Tongue (tissue), 3 donors: ENCODE measurements around the gene ATP6V1G2. TPM values are rescaled to one million over a fixed set of nuclear protein-coding genes. Genes with fewer than 3 reads are reported as not detected.
A peak's percentile ranks its signal among the peaks of the same experiment; 100 is the strongest.
"Not testable (repeated sequence)": the region's sequence is repeated elsewhere in the genome, so short reads cannot be mapped to it uniquely, and the experiment has no call there.

Experiments
- DNase-seq: peaks from one replicate; pipeline ENCODE4 v3.0.0-alpha.2; 2015
- small RNA-seq: library from RNA; depleted of rRNA; stranded (forward); fragments of <200 nt; gene quantifications from one replicate; pipeline ENCODE3, GENCODE V24; 2014; ENCODE audit warnings: low replicate concordance
- total RNA-seq: library from RNA; depleted of rRNA; stranded (reverse); fragments of >200 nt; gene quantifications from one replicate; pipeline ENCODE4 v1.2.3, GENCODE V29; 2014

The ATP6V1G2 gene
- total RNA-seq, 1 donor from 2014 or later = 1.3 TPM

DNA sequence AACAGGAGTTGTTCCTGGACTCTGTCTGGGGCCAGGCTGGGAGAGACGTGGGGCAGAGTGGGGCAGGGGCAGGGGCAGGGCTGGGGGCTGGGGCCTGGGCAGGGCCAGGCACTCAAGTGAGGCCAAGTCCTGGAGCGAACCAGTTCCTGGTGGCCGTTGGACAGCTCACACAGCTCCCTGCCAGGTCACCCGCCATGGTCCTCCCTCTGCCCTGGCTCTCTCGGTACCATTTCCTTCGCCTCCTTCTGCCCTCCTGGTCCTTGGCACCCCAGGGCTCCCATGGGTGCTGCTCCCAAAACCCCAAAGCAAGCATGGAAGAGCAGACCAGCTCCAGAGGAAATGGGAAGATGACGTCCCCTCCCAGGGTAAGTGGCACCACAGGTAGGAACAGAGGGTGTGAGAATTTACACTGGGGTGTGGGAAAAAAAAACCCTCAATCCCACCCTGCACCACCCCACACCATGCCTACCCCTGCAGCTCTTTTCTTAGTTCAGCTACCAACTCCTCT is 17.5 kb downstream of the ATP6V1G2 start, which contains the start of gene MCCD1:
MCCD1 (plus strand) TSS at position 142 of the 508 bp plus-strand sequence; CDS start at position 195, 53 bp downstream.
- DNase-seq = no peak

GRCh38 chr6:31528307-31528777 is 18.1 kb downstream of the ATP6V1G2 start:
- DNase-seq = no peak

DNA sequence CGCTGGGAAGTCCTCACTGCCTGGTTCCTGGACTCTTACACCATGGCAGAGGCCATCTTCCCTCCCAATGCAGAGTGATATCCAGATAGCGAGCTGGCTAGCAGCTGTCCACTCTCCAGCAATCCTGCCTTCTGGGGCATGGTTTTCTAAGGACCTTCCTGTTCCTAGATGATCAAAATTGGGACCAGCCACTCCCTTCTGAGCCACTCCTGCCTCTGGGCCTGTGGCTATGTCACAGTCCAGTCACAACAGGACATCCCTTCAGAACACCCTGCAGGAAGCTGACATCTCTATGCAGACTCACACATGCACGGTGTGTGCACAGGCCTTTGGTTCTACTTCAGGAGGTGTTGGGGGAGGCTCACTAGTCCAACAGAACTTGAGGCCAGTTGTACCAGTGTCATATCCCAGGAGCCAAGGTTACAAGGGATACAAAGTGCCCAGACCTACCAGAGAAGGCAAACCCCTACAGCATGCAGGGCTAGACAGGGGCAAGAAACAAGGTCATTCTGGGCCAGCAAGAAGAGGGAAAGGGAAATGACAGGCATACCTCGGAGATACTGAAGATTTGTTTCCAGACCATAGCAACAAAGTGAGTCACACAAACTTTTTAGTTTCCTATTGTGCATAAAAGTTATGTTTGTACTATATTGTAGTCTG is 20.3 kb downstream of the ATP6V1G2 start:
- no peak for DNase-seq

DNA sequence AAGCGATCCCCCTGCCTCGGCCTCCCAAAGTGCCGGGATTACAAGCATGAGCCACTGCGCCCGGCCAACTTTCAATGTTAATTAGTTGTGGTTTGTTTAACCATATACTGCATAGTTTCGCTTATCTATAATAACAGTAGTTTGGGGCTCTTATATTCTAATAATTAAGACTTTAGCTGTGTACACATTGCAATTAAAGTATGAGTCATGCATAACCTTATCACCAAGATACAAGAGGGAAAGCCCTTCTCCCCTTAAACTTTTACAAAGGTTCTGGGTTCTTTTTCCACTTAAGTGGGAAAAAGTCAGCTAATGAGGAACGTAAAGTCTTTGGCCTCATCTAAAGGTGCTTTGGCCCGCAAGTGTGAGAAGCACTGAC is 20.9 kb downstream of the ATP6V1G2 start:
- no peak for DNase-seq

DNA sequence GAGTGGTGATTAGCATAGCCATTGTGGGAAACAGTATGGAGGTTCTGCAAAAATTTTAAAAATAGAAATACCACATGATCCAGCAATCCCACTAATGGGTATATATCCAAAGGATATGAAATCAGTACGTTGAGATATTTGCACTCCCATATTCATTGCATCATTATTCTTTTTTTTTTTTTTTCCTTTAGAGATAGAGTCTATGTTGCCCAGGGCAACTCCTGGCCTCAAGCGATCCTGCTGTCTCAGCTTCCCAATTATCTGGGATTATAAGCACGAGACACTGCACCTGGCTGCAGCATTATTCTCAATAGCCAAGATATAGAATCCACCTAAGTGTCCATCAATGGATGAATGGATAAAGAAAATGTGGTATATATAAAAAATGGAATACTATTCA is 24.6 kb downstream of the ATP6V1G2 start:
- no peak for DNase-seq

DNA sequence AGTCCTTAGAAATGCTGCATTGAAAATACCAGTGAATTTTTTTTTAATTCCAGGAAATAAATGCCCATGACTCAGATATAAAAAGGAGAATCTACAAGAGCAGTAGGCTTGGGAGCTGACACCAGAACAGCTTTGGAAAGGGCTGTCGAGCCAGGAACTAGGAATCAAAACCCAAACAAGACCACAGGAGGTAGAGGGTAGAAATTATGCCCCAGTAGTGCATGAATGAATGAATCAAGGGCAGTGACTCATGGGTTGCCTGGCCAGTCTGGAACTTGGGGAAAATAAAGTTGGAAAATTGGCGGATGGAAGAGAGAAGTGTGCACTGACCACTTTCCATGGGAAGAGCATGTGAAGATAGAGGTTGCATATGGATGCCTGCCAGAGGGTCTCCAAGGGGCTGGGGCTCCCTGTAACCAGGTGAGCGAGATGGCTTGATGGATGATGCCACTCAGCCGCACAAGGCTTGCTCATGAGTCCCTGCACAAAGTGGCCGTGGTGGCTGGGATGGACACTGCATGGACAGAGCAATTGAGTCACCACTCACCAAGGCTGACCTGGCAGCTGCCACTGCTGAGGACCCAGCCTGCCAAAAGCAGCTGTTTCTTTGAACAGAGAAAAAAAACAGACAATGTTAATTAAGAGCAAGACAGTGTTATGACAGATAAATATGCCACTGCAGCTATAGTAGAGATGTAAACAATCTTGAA is 32.8 kb downstream of the ATP6V1G2 start:
- DNase-seq = no peak

GRCh38 chr6:31510007-31510406 is 36.4 kb downstream of the ATP6V1G2 start:
- no peak for DNase-seq

DNA sequence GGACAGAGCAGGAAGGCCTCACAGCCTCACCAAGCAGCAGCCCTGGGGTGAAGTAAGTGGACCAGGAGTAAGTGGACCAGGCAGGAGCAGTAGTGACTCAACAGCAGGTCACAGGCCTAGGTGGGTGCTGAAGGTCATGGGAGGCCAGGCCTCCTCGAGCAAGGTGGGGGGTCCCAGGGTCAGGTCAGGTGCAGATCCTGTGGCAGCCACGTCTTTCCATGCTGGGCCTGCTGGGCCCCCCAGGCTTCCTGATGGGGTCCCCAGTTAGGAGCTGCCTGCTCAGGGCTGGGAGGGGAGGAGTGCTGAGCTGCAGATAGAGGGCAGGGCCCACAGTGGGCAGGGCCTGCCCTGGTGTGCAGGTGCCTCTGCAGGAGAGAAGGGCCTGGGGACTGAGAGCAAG is 37.4 kb downstream of the ATP6V1G2 start:
- DNase-seq = not testable (repeated sequence)

GRCh38 chr6:31502586-31502985 is 43.8 kb downstream of the ATP6V1G2 start:
- no peak for DNase-seq

- DNase-seq = not testable (repeated sequence)
These were observed 46.8 kb downstream of the ATP6V1G2 start for GRCh38 chr6:31499648-31500047.

- DNase-seq = no peak
These were observed 47.7 kb downstream of the ATP6V1G2 start for GRCh38 chr6:31498748-31499147.

DNA sequence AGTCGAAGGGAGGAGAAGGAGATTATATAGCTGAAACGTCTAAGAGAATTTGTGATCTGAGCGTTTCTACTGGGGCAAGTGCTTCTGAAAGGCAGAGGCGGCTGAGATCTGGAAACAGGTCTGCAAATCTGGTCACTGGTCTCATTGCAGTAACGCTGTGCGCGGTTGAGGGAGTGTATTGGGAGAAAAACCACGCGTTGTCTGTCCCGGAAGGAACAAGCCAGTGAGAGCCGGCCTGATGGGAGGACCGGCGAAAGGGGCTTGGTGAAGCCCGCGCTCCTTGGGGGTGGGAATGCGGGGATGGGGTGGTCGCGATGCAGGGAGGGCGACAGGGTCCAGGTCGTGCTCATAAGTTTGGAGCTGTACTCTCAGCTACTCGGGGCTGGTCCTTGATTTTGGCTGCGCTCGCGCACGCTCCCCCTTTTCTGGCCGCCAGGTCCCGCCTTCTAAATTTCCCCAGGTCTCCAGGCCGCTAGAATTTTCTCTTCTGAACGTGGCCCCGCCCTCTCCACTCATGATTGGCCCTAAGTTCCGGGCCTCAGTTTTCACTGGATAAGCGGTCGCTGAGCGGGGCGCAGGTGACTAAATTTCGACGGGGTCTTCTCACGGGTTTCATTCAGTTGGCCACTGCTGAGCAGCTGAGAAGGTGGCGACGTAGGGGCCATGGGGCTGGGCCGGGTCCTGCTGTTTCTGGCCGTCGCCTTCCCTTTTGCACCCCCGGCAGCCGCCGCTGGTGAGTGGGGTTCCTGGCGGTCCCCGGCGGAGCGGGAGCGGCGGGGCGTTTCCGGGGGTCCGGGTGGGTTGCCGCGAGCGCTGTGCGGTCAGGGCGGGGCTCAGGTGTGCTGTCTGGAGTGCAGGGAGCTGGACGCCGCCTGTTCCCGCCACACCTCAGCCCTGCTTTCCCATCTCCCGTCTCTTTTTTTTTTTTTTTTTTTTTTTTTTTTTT is 48.6 kb downstream of the ATP6V1G2 start, which contains the start of gene MICB:
MICB (plus strand) TSS at position 615 of the 946 bp plus-strand sequence; CDS start at position 664, 49 bp downstream.
- peak; percentile 59 for DNase-seq

- DNase-seq = not testable (repeated sequence)
These were observed 49.6 kb downstream of the ATP6V1G2 start for GRCh38 chr6:31496826-31497225.

DNA sequence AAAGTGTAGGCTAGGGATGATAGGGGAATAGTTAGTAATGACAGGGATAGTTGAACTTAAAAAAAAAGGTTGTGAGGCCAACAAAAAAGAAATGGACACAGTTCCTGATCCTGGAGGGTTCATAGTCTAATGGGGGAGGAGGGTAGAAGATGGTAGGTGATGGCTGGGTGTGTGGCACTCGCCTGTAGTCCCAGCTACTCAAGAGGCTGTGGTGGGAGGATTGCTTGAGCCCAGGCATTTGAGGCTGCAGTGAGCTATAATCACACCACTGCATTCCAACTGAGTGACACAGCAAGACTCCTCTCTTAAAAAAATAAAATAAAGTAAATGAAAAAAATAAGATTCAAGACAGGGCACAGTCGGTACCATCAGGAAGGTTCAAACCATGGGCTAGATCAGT is 50.8 kb downstream of the ATP6V1G2 start:
- DNase-seq = no peak

Small RNA genes lying within 50 kb of the gene (small RNA-seq; reads per million reads assigned to genes)
- gene AL663061.1 (not detected), gene RF00019 (not detected), gene SNORD117 (364 reads per million, percentile 98 among the genes with 10 or more reads in this experiment), gene SNORD84 (not detected)

Other genes with a start within 250 kb of the ATP6V1G2 start
- gene HLA-B, start 189.4 kb downstream of the ATP6V1G2 start, total RNA-seq = 451 TPM
- gene MICA, start 143.0 kb downstream of the ATP6V1G2 start, total RNA-seq = 6.8 TPM
- gene MICB, start 48.5 kb downstream of the ATP6V1G2 start, total RNA-seq = 3.9 TPM
- not detected for gene MCCD1, start 17.6 kb downstream of the ATP6V1G2 start, total RNA-seq
- 319 TPM for gene DDX39B, start 4.6 kb downstream of the ATP6V1G2 start, total RNA-seq
- 11.4 TPM for gene NFKBIL1, start 1.0 kb upstream of the ATP6V1G2 start, total RNA-seq
- gene LTA, start 25.7 kb upstream of the ATP6V1G2 start, total RNA-seq = not detected
- gene TNF, start 29.0 kb upstream of the ATP6V1G2 start, total RNA-seq = not detected
- 1.7 TPM for gene LTB, start 35.8 kb upstream of the ATP6V1G2 start, total RNA-seq
- gene LST1, start 39.7 kb upstream of the ATP6V1G2 start, total RNA-seq = 1.5 TPM
- gene NCR3, start 46.4 kb upstream of the ATP6V1G2 start, total RNA-seq = not detected
- 10.9 TPM for gene AIF1, start 68.6 kb upstream of the ATP6V1G2 start, total RNA-seq
- 66.1 TPM for gene PRRC2A, start 74.1 kb upstream of the ATP6V1G2 start, total RNA-seq
- 154 TPM for gene BAG6, start 106.1 kb upstream of the ATP6V1G2 start, total RNA-seq
- gene APOM, start 109.3 kb upstream of the ATP6V1G2 start, total RNA-seq = not detected
- 20.8 TPM for gene C6orf47, start 114.2 kb upstream of the ATP6V1G2 start, total RNA-seq
- 18.0 TPM for gene GPANK1, start 118.4 kb upstream of the ATP6V1G2 start, total RNA-seq
- gene CSNK2B, start 119.5 kb upstream of the ATP6V1G2 start, total RNA-seq = 92.1 TPM
- gene LY6G5B, start 123.4 kb upstream of the ATP6V1G2 start, total RNA-seq = 2.6 TPM
- gene LY6G5C, start 134.5 kb upstream of the ATP6V1G2 start, total RNA-seq = not detected
- 46.2 TPM for gene ABHD16A, start 156.7 kb upstream of the ATP6V1G2 start, total RNA-seq
- gene LY6G6F, start 160.3 kb upstream of the ATP6V1G2 start, total RNA-seq = 0.82 TPM
- not detected for gene LY6G6D, start 168.7 kb upstream of the ATP6V1G2 start, total RNA-seq
- gene LY6G6C, start 175.1 kb upstream of the ATP6V1G2 start, total RNA-seq = 1.1 TPM
- gene MPIG6B, start 176.8 kb upstream of the ATP6V1G2 start, total RNA-seq = not detected
- 114 TPM for gene DDAH2, start 182.7 kb upstream of the ATP6V1G2 start, total RNA-seq
- gene CLIC1, start 189.9 kb upstream of the ATP6V1G2 start, total RNA-seq = 131 TPM
- gene MSH5, start 193.4 kb upstream of the ATP6V1G2 start, total RNA-seq = 9.6 TPM
- not detected for gene SAPCD1, start 216.0 kb upstream of the ATP6V1G2 start, total RNA-seq
- 2.3 TPM for gene VWA7, start 230.7 kb upstream of the ATP6V1G2 start, total RNA-seq
- 42.5 TPM for gene VARS1, start 249.1 kb upstream of the ATP6V1G2 start, total RNA-seq